ENCODE measurements around the gene MRPS16. TPM values are rescaled to one million over a fixed set of nuclear protein-coding genes. Genes with fewer than 3 reads are reported as not detected.

The MRPS16 gene
- total and polyA plus RNA-seq, 9 of the 15 experiments (the other 6 are each of a cell fraction or from before 2014, with no cell fraction given) = 65.0 to 239 (median 146) TPM

DNA sequence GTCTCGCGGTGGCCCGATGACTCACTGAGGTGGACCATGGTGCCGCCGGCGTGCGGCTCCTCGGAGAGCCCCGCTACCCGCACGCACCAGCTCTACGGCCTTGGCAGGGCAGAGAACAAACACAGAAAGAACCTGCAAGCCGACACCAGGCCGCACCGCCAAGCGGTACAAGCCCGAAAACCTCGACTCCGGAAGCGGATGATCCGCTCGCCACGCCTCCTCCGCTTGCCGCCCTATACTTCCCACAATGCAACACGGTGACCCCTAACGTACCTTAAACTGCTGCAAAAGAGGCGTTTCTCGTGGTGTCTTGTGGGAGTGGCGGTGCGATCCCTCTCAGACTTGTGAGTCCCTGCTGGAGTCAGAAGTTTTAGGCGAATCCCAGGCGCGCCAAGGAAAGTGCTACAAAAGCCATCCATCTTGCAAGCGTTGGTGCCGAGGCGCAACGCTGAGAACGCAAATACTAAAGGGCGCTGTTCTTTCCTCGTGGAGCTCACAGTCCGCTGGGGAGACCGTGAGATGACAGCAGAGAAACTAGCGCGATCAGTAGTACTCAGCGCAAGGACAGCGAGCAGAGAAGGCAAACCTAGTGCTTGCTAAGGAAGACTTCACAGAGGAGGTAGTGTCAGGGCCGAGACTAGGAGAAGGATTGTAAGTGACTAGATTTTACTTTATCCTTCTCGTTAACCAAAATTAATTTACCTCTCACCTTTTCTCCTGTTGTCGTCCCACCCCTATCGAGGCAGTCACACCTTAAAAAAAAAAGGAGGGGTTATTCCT lies at the start of gene MRPS16 (continued):
- TF ChIP-seq, protein P1, sequence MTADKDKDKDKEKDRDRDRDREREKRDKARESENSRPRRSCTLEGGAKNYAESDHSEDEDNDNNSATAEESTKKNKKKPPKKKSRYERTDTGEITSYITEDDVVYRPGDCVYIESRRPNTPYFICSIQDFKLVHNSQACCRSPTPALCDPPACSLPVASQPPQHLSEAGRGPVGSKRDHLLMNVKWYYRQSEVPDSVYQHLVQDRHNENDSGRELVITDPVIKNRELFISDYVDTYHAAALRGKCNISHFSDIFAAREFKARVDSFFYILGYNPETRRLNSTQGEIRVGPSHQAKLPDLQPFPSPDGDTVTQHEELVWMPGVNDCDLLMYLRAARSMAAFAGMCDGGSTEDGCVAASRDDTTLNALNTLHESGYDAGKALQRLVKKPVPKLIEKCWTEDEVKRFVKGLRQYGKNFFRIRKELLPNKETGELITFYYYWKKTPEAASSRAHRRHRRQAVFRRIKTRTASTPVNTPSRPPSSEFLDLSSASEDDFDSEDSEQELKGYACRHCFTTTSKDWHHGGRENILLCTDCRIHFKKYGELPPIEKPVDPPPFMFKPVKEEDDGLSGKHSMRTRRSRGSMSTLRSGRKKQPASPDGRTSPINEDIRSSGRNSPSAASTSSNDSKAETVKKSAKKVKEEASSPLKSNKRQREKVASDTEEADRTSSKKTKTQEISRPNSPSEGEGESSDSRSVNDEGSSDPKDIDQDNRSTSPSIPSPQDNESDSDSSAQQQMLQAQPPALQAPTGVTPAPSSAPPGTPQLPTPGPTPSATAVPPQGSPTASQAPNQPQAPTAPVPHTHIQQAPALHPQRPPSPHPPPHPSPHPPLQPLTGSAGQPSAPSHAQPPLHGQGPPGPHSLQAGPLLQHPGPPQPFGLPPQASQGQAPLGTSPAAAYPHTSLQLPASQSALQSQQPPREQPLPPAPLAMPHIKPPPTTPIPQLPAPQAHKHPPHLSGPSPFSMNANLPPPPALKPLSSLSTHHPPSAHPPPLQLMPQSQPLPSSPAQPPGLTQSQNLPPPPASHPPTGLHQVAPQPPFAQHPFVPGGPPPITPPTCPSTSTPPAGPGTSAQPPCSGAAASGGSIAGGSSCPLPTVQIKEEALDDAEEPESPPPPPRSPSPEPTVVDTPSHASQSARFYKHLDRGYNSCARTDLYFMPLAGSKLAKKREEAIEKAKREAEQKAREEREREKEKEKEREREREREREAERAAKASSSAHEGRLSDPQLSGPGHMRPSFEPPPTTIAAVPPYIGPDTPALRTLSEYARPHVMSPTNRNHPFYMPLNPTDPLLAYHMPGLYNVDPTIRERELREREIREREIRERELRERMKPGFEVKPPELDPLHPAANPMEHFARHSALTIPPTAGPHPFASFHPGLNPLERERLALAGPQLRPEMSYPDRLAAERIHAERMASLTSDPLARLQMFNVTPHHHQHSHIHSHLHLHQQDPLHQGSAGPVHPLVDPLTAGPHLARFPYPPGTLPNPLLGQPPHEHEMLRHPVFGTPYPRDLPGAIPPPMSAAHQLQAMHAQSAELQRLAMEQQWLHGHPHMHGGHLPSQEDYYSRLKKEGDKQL (CRISPR knock-in tag; IDR thresholded peaks at IDR 0.05; ENCODE audit: borderline replicate concordance) = 0 out of 2 replicates have a peak, but pooled peaks have one; percentile 83
- TF ChIP-seq, protein P2, sequence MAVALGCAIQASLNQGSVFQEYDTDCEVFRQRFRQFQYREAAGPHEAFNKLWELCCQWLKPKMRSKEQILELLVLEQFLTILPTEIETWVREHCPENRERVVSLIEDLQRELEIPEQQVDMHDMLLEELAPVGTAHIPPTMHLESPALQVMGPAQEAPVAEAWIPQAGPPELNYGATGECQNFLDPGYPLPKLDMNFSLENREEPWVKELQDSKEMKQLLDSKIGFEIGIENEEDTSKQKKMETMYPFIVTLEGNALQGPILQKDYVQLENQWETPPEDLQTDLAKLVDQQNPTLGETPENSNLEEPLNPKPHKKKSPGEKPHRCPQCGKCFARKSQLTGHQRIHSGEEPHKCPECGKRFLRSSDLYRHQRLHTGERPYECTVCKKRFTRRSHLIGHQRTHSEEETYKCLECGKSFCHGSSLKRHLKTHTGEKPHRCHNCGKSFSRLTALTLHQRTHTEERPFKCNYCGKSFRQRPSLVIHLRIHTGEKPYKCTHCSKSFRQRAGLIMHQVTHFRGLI (CRISPR knock-in tag; IDR thresholded peaks at IDR 0.05) = no peak
- TF ChIP-seq, protein P3, sequence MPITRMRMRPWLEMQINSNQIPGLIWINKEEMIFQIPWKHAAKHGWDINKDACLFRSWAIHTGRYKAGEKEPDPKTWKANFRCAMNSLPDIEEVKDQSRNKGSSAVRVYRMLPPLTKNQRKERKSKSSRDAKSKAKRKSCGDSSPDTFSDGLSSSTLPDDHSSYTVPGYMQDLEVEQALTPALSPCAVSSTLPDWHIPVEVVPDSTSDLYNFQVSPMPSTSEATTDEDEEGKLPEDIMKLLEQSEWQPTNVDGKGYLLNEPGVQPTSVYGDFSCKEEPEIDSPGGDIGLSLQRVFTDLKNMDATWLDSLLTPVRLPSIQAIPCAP (CRISPR knock-in tag; IDR thresholded peaks at IDR 0.05; ENCODE audit: borderline replicate concordance) = no peak
- TF ChIP-seq, protein P4, sequence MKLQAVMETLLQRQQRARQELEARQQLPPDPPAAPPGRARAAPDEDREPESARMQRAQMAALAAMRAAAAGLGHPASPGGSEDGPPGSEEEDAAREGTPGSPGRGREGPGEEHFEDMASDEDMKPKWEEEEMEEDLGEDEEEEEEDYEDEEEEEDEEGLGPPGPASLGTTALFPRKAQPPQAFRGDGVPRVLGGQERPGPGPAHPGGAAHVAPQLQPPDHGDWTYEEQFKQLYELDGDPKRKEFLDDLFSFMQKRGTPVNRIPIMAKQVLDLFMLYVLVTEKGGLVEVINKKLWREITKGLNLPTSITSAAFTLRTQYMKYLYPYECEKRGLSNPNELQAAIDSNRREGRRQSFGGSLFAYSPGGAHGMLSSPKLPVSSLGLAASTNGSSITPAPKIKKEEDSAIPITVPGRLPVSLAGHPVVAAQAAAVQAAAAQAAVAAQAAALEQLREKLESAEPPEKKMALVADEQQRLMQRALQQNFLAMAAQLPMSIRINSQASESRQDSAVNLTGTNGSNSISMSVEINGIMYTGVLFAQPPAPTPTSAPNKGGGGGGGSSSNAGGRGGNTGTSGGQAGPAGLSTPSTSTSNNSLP (IDR thresholded peaks at IDR 0.05; ENCODE audit: borderline replicate concordance, low read depth, low read length) = no peak
- TF ChIP-seq ZNF146 (CRISPR knock-in tag; IDR thresholded peaks at IDR 0.05; ENCODE audit: unreplicated experiment) (no peak), BRF1 (IDR thresholded peaks at IDR 0.05; ENCODE audit: borderline replicate concordance, extremely low read depth, insufficient read length) (no peak), ETS2 (tag; IDR thresholded peaks at IDR 0.05; ENCODE audit: borderline replicate concordance, poor library complexity, severe bottlenecking) (no peak), HDAC2 (IDR thresholded peaks at IDR 0.05) (peak; percentile 79; the same call in 1 of the 2 replicates), NEUROD1 (IDR thresholded peaks at IDR 0.05; ENCODE audit: borderline replicate concordance, low read depth, low read length, partially characterized antibody) (no peak), KLF16 (IDR thresholded peaks at IDR 0.05) (no peak), POLR2H (tag; IDR thresholded peaks at IDR 0.05; ENCODE audit: low read depth) (peak; percentile 95), ZNF408 (CRISPR knock-in tag; IDR thresholded peaks at IDR 0.05; ENCODE audit: low read depth) (no peak), E2F3 (CRISPR knock-in tag; IDR thresholded peaks at IDR 0.05) (peak; percentile 49; the same call in 1 of the 2 replicates), ZNF184 (CRISPR knock-in tag; IDR thresholded peaks at IDR 0.05) (no peak), TRIM28 (IDR thresholded peaks at IDR 0.05) (no peak)
- TF ChIP-seq, protein P5, sequence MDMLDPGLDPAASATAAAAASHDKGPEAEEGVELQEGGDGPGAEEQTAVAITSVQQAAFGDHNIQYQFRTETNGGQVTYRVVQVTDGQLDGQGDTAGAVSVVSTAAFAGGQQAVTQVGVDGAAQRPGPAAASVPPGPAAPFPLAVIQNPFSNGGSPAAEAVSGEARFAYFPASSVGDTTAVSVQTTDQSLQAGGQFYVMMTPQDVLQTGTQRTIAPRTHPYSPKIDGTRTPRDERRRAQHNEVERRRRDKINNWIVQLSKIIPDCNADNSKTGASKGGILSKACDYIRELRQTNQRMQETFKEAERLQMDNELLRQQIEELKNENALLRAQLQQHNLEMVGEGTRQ (CRISPR knock-in tag; IDR thresholded peaks at IDR 0.05) = peak; percentile 64
